ENCODE results near the gene FHL1.

DNA sequence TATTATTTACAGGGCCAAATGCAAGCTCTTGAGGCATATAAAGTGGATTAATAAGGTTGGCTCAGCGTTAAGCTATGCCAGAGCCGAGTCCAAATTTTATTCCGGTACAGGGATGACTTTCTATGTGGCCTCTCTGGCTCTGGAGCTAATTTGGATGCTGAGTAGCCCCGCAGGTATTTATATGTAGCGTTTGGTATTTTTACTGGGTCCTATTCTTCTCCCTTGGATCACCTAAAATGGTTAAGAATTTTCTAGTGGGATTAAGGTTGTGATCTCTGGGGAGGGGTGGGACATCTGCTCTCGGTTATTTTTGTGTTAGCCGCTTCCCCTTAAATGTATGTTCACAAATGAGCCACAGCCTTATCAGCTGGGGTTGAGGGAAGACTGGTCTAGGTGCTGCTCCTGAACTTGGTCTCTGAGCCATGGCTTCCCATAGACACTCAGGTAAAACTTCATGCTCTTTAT, 49.4 kb downstream of the FHL1 start:
- TF ChIP-seq, protein P1, sequence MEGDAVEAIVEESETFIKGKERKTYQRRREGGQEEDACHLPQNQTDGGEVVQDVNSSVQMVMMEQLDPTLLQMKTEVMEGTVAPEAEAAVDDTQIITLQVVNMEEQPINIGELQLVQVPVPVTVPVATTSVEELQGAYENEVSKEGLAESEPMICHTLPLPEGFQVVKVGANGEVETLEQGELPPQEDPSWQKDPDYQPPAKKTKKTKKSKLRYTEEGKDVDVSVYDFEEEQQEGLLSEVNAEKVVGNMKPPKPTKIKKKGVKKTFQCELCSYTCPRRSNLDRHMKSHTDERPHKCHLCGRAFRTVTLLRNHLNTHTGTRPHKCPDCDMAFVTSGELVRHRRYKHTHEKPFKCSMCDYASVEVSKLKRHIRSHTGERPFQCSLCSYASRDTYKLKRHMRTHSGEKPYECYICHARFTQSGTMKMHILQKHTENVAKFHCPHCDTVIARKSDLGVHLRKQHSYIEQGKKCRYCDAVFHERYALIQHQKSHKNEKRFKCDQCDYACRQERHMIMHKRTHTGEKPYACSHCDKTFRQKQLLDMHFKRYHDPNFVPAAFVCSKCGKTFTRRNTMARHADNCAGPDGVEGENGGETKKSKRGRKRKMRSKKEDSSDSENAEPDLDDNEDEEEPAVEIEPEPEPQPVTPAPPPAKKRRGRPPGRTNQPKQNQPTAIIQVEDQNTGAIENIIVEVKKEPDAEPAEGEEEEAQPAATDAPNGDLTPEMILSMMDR (IDR thresholded peaks at IDR 0.05) = no peak
- TF ChIP-seq EP300 (IDR thresholded peaks at IDR 0.05) (peak in 1 of 4 donors; percentile 84), POLR2AphosphoS5 (IDR thresholded peaks at IDR 0.05) (peak; percentile 45 to 91 (median 86)), POLR2A (IDR thresholded peaks at IDR 0.05) (peak; percentile 14 to 52)

Measured in sigmoid colon (tissue), 4 donors.